Hematopoietic multipotent progenitor cell treated with erythropoietin and hydrocortisone succinate and interleukin-3 and kit ligand, for 6 days (in vitro differentiated cells): Measurements from ENCODE around the gene SCP2.

Experiments used
- DNase-seq: peaks from one replicate; pipeline ENCODE4 v3.0.0-alpha.2; 2015

SCP2 gene

DNA sequence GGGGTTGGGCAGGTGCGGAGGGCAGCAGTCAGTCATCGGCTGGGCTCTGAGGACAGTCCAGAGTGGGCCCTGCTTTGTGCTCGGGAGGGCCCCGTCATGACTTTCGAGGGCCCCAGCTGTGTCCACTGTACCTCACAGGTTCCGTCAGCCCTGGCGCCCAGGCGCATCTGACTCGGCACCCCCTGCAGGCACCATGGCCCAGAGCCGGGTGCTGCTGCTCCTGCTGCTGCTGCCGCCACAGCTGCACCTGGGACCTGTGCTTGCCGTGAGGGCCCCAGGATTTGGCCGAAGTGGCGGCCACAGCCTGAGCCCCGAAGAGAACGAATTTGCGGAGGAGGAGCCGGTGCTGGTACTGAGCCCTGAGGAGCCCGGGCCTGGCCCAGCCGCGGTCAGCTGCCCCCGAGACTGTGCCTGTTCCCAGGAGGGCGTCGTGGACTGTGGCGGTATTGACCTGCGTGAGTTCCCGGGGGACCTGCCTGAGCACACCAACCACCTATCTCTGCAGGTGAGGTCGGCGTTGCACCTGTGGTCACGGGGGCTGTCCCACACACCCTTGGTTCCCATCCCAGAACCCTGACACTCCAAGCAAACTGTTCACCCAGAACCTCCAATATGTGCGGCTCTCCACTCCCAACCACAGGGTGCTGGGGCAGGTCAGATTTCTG, 142.7 kb downstream of the SCP2 start:
- no peak for DNase-seq

DNA sequence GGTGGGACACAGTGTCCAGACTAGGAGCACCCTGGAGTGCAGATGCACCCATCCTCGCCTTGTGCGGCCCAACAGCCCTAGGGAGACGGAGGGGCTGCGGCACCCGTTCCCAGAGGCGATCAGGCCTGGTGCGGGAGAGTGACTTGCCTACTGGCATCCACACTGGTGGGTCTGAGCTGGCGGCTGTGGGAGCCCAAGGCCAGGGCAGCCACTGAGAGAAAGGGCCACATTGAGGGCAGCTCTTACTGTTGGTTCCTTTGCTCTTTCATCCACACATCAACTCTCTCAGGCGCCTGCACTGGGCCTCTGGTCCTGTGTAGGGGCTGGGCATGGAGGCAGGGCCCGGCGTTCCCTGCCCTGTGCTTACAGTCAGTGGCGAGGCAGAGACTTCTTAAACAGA, 143.5 kb downstream of the SCP2 start:
- no peak for DNase-seq

DNA sequence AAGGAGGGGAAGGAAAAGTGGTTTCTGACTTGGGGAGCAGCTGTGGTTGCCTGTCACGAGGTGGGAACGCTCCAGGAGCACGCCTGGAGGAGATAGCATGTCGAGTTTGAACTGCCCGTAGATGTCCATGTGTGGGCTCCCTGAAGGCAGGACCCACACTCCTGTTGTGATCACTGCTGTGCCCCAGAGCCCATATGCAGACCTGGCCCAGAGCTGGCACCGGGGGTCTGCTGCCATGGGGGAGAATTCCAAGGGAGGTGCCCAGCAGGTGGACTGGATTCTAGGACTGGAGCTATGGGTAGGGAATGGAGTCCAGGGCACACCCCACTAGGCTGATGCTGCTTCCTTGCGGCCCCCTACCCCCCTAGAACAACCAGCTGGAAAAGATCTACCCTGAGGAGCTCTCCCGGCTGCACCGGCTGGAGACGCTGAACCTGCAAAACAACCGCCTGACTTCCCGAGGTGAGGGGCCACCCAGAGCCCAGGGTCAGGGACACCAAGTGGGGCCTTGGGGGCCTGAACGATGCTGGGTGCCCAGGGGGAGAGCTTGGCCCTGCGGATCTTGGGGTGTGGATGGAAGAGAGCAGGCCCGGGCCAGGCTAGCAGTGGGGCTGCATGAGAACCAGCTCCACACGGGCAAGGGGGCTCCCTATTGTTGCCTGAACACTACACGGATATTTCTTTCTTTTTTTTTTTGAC, 144.2 kb downstream of the SCP2 start:
- DNase-seq: no peak

DNA sequence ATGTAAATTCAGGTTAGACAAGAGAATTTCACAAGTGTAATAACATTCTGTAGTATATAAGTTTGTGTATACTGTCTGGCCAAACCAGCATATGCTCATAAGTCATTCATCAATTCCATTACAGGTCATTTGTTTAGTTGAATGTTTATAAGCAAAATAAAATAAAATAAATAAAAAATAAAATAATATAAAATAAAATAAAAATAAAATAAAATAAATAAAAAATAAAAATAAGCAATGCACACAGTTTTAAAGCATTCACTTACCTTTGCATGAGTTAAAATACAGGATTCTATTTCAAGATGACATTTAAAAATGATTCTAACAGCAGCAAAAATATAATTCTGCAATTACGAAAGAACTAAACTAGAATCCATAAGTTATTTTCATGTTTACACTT, 144.8 kb downstream of the SCP2 start:
- DNase-seq: no peak

DNA sequence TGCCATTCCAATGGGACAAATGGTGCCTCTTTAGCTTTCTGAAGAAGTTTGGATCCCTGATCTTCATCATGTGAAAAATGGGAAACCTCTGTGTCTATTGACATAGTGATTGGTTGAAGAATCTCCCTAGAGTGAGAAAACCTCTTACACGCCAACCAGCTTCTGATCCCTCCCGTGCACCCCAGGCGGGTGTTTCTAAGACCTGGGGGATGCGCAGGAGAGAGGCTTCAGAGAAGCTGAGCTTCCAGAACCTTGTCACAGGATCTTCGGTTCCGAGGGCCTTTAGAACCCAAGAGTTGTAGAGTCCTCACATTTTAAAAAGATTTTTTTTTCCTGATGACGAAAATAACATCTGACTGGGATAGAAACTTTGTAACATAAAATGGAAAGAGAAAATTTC, 146.2 kb downstream of the SCP2 start:
- DNase-seq: no peak

DNA sequence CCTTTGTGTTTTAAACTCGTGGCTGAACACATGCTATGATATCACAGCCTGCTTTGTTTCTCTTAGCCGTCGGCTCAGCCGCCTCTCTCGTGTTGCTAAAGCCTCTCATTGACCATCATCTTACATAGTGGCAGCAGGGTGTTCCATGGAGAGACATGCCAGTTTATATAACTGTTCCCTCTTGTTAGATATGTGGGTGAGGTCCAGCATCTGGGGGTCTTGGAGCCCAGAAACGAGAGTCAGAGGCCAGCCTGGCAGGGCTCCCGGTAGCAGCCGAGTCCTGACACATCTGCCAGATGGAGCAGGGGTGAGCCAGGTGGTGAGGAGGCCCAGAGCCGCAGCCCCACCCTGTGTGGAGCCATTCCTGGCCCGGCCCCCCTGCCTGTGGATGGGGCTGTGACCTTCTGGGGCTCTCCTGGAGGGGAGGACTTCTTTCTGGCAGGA, 146.8 kb downstream of the SCP2 start:
- DNase-seq: no peak

DNA sequence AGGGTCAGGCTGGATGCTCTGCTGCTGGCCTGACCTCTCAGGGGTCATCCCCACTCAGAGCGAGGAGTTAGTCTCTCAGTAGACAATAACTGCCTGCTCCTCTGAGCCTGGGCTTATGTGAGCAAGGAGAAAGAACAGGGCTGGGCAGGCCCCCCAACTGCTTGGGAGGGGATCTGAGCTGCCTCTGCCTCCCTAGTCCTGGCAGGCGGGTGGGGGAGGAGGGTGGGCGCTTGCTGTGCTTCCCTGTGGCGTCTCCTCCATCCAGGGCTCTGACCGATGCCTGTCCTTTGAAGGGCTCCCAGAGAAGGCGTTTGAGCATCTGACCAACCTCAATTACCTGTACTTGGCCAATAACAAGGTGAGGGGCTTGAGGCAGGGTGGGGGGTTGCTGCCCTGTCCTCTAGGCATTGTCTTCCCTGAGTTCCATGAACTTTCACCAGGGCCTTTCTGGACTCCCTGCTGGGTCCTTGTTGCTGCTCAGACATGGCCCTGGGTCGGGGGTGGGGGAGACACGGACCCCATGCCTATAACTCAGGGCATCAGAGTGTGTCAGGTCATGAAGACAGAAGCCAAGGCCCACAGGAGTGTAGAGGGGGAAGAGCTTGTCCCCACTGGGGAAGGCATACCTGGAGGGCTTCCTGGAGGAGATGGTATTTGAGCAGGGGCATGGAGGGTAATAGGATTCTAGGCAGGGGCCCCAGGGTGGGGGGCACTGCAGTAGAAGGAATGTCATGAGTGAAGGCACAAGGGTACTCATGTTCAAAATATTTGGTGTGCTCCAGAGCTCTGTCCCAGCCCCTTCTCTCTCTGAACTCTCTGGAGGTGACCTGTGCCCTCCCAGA, 147.5 kb downstream of the SCP2 start:
- no peak for DNase-seq

DNA sequence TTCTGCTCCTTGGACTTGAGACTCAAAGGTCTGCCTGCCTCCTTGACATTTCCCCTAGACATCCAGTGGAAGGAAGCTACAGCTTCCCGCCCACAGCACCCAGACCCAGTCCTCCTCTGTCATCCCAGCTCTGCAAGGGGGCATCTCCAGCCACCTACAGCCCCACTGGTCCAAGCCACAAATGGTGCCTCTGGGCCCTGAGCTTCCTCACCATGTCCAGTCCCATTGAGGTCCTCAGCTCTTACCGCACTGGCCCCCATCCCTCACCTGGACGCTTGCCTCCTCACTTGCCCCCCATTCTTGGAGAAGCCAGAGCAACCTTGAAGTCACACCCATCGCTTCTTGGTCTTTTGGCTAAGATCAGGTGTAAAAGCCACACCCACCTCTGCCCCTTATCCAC, 148.1 kb downstream of the SCP2 start:
- DNase-seq: no peak

DNA sequence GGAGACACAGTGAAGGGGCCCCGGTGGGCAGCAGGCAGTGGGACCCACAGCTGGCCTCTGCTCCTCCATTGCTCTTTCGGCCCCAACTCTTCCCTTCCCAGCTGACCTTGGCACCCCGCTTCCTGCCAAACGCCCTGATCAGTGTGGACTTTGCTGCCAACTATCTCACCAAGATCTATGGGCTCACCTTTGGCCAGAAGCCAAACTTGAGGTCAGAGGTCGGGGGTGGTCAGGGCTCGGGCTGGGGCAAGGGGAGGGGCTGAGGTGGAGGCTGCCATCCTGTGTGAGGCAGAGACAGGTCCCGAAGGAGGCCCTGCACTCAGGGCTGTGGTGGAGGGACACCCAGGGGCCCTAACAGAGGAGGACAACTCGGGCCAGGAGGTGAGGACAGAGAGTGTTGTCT, 148.7 kb downstream of the SCP2 start:
- no peak for DNase-seq

DNA sequence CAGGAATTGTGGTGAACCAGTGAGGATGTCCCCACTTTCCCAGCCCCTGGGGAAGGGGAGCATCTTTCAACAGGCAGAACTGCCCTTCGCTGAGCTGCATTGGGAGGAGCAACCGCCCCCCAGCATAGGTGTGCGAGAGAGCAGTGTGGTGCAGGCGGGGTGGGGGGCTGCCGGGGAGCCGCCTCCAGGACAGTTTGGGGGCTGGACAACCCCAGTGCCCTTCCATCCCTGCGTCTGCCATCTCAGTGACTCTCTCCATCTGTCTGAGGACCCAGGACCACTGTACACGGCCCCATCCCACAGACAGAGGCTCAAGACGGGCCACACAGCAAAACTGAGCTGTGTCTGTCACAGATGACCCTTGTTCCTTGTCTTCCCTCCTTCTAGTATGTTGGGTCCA, 149.1 kb downstream of the SCP2 start:
- DNase-seq: no peak

DNA sequence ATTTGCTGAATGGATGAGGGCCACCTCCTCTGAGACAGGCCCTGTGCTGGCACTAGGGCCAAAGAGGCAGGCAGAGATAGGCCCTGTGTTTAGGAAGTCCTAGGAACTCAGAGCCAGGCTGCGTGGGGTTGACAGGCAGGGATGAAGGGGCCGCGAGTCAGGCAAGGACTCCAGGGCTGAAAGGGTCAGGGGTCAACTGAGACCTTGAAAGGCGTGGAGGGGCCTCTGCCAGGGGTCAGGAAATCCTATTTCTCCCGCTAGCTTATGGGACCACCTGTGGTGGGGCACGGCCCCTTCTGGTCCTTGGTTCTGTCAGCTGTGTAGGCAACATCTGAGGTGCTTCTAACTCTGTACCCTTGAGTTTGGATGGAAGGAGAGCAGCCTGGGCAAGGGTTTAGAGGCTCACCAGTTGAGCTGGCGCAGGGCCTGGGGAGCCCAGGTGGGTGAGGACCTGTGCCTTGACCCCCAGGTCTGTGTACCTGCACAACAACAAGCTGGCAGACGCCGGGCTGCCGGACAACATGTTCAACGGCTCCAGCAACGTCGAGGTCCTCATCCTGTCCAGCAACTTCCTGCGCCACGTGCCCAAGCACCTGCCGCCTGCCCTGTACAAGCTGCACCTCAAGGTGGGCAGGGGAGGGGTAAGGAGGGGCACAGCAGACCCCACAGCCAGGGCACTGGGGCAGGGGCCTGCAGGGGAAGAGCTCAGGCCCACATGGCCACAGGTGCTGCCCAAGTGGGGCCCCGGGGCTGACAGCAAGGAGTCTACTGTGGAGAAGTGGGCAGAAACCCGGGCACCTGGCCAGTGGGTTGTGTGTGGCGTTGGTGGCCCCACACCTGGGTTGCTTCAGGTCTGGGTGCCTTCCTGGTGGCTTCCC, 149.9 kb downstream of the SCP2 start:
- DNase-seq: no peak

DNA sequence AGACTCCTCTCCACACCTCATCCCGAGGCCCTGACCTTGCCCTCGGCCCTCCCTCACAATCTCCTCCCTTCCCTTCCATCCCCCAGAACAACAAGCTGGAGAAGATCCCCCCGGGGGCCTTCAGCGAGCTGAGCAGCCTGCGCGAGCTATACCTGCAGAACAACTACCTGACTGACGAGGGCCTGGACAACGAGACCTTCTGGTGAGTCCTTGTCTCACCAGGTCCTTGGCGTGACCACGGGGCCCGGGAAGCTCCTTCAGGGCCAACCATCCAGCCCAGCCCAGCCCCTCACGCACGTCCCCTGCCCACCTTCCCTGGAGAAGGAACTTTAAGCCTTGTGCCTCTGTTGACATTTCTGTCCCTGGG, 150.5 kb downstream of the SCP2 start:
- DNase-seq: no peak

DNA sequence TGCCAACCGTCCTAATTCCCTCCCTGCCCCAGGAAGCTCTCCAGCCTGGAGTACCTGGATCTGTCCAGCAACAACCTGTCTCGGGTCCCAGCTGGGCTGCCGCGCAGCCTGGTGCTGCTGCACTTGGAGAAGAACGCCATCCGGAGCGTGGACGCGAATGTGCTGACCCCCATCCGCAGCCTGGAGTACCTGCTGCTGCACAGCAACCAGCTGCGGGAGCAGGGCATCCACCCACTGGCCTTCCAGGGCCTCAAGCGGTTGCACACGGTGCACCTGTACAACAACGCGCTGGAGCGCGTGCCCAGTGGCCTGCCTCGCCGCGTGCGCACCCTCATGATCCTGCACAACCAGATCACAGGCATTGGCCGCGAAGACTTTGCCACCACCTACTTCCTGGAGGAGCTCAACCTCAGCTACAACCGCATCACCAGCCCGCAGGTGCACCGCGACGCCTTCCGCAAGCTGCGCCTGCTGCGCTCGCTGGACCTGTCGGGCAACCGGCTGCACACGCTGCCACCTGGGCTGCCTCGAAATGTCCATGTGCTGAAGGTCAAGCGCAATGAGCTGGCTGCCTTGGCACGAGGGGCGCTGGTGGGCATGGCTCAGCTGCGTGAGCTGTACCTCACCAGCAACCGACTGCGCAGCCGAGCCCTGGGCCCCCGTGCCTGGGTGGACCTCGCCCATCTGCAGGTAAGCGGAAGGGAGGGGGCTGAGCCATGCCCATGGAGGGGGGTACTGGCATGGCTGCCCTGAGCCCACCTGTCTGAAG, 151.4 kb downstream of the SCP2 start:
- DNase-seq: no peak

DNA sequence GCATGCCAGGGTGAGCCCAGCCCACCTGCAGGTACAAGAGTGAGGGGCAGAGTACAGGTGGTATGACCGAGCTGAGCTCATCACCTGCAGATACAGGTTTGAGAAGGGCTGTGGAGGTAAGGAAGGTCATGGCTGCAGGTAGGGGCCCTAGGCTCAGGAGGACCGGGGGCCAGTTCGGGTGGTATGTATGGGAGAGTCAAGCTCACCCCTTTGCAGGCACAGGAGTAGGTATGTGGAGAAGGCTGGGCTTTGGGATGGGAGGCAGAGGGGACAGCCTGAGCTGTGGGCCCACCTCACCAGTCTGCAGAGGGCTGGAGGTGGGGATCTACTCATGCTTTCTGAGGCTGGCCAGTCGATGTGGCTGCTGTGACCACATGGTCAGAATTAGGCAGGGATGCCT, 152.2 kb downstream of the SCP2 start:
- no peak for DNase-seq

DNA sequence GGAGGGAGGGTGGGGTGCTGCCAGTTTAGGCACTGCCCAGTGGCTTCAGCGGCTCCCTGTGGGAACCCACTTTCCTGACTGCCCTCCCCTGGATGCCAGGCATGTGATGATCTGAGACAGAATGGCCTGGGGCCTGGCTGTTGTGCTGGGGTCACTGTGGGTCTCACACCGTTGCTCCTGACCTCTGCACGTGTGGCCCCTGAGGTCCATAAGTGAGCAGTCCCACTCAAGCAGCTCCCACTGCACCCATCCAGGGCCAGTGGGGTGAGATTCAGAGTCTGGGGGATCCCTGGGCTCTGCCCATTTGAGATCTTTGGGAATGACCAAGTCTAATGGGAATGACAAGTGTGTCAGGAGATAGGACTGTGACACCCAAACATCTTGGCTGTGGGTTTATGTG, 153.0 kb downstream of the SCP2 start:
- no peak for DNase-seq

DNA sequence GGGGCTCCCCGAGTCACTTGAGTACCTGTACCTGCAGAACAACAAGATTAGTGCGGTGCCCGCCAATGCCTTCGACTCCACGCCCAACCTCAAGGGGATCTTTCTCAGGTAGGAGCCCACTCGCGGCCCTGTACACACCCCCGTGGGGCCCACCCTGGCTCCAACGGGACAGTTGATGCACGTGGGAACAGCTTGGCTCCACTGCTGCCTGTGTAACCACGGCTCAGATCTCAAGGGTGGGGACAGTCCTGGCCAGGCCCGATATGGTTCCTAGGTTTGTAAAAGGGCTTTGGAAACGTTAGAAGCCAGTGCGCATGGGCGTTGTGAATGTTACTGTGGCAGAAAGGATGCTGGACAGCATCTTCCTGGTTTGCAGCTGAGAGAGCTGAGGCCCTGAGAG, 153.7 kb downstream of the SCP2 start:
- no peak for DNase-seq

DNA sequence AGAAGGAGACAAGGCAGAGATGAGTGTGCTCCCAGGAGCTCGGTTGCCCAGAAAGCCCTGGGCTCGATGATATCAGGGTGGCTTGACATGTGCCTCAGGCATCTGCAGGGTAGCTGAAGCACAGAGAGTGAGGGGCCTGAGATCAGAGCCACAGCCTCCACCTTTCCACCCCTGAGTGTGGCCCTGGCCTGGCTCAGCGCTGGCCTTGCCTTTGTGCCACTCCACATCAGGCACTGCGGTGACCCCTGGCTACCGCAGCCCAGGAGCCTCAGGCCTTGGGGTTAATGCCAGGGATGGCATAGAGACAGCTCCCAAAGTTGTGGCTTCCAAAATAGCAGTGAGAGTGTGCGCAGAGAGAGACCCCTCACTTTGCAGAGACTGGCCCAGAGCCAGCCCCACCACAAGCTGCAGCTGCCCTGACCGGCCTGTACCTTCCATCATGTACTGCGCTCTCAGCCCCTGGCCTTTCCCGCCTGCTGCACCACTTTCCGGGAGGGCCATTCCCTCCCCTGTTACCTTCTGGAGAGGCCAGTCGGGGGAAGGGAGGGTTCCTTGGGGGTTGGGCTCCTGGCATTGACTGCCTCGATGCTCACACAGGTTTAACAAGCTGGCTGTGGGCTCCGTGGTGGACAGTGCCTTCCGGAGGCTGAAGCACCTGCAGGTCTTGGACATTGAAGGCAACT, 154.4 kb downstream of the SCP2 start:
- DNase-seq: no peak

DNA sequence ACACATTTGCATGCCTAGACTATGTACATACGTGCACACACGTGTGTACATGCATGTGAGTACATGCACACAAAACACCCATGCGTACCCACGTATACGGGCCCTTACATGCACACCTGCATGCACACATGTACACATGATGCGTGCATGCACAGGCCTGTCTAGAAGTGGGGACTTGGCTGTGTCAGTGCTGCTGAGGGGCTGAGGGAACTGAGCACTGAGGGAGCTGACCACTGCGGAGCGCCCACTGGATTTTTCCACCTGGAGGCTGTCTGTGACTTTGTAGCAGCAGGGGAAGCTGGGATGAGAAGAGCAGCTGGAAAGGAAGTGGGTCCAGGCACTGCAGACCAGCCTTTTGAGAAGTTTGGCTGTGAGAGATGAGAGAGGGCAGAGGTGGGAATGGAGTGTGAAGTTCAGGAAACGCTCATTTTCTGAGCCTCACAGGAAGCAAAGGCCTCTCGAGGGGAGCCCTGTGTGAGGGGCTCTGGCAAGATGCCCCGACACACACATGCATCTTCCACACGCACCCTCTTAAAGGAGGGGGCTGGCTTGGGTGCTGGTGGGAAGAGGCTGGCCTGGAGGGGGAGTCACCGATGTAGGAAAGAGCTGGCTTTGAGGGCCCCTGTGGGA, 155.9 kb downstream of the SCP2 start:
- no peak for DNase-seq

DNA sequence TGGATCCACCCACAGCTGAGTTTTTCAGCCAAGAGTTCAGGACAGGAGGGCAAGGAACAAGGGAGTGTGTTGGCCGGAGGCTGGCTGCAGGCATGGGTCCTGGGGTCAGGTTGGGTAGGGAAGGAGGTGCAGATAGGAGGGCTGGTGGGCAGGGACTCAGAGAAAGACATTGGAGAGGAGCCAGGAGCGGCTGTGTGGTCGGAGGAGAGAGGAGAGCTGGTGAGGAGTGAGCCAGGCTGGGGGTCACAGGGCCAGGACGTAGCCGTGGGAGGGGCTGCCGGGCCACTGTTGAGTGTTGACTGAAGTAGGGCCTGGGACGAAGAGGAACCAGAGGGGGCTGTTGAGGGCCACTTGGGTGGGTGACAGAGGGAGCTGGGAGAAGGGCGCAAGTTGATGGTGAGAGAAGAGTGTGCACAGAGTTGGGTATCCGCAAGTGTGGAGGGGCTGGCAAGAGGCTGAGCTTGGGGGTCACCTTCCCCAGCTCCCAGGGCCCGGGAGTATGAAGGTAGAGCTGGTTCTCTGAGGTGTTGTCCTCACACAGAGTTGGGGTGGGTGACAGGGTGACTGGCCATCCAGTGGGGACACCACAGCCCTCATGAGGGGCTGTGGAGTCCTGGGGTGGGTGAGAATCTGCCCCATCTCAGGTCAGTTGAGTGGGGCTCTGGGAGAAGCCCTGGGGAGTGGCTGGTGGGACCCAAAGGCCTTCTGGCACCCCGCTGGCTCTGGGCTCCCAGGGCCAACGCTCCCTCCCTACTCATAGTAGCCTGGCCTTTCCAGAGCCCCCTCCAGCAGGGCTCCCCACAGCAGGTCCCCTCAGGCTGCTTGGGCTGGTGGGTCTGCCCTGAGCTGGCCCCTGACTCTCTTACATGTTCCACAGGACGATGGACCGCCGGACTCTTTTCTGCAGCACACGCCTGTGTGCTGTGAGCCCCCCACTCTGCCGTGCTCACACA, 156.8 kb downstream of the SCP2 start:
- no peak for DNase-seq

DNA sequence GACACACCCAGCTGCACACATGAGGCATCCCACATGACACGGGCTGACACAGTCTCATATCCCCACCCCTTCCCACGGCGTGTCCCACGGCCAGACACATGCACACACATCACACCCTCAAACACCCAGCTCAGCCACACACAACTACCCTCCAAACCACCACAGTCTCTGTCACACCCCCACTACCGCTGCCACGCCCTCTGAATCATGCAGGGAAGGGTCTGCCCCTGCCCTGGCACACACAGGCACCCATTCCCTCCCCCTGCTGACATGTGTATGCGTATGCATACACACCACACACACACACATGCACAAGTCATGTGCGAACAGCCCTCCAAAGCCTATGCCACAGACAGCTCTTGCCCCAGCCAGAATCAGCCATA, 157.5 kb downstream of the SCP2 start:
- no peak for DNase-seq
